ENCODE measurements around the gene DDX10. TPM values are rescaled to one million over a fixed set of nuclear protein-coding genes. Genes with fewer than 3 reads are reported as not detected.

The DDX10 gene
- total and polyA plus RNA-seq, 10 donors: 17.5 to 39.3 (median 23.0) TPM

GRCh38 chr11:108804511-108804910 is 139.6 kb downstream of the DDX10 start:
- H3K27ac ChIP-seq: no peak overlapping the region
- no peak for TF ChIP-seq POLR2AphosphoS5 (IDR thresholded peaks at IDR 0.05)
- TF ChIP-seq, protein P1, sequence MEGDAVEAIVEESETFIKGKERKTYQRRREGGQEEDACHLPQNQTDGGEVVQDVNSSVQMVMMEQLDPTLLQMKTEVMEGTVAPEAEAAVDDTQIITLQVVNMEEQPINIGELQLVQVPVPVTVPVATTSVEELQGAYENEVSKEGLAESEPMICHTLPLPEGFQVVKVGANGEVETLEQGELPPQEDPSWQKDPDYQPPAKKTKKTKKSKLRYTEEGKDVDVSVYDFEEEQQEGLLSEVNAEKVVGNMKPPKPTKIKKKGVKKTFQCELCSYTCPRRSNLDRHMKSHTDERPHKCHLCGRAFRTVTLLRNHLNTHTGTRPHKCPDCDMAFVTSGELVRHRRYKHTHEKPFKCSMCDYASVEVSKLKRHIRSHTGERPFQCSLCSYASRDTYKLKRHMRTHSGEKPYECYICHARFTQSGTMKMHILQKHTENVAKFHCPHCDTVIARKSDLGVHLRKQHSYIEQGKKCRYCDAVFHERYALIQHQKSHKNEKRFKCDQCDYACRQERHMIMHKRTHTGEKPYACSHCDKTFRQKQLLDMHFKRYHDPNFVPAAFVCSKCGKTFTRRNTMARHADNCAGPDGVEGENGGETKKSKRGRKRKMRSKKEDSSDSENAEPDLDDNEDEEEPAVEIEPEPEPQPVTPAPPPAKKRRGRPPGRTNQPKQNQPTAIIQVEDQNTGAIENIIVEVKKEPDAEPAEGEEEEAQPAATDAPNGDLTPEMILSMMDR (IDR thresholded peaks at IDR 0.05 in 8 of 11, conservative IDR thresholded peaks at IDR 0.05 in 3 of 11): no peak
- no peak for TF ChIP-seq POLR2A (IDR thresholded peaks at IDR 0.05)
- no peak overlapping the region for H3K4me3 ChIP-seq
- no peaks in the 10 kb centered on the region for H3K9me3 ChIP-seq
- 80 to 97% (median 92%) methylated on average over 2 of the region's 2 CpGs for WGBS, 5 donors
- H3K36me3 ChIP-seq: peaks cover 0 to 5% (median 0%) of the 10 kb centered on the region in 6 donors
- no peaks in the 10 kb centered on the region for H3K27me3 ChIP-seq (replicated peaks in 1 of 7)
- peaks cover 0 to 1% (median 0%) of the 10 kb centered on the region in 6 donors for H3K4me1 ChIP-seq
- no peak for DNase-seq
- intact Hi-C loops (cut with DNase I; ENCODE audit: low total_unique reads): no loop called here

GRCh38 chr11:108805030-108805429 is 140.2 kb downstream of the DDX10 start:
- Histone ChIP-seq H3K4me1 (no peaks in the 10 kb centered on the region), H3K27ac (no peak overlapping the region), H3K36me3 (peaks cover 0 to 7% (median 0%) of the 10 kb centered on the region in 6 donors), H3K27me3 (replicated peaks in 1 of 7) (no peaks in the 10 kb centered on the region), H3K9me3 (no peaks in the 10 kb centered on the region), H3K4me3 (no peak overlapping the region)
- TF ChIP-seq POLR2A (IDR thresholded peaks at IDR 0.05) (no peak), POLR2AphosphoS5 (IDR thresholded peaks at IDR 0.05) (no peak)
- TF ChIP-seq, protein P1 (IDR thresholded peaks at IDR 0.05 in 8 of 11, conservative IDR thresholded peaks at IDR 0.05 in 3 of 11): no peak
- intact Hi-C loops (cut with DNase I; ENCODE audit: low total_unique reads): no loop called here
- WGBS, 5 donors: 86 to 95% (median 93%) methylated on average over 2 of the region's 2 CpGs
- no peak for DNase-seq

GRCh38 chr11:108807262-108807661 is 142.4 kb downstream of the DDX10 start:
- Histone ChIP-seq H3K4me3 (no peak overlapping the region), H3K27ac (no peak overlapping the region), H3K4me1 (no peaks in the 10 kb centered on the region), H3K9me3 (no peaks in the 10 kb centered on the region), H3K27me3 (replicated peaks in 1 of 7) (no peaks in the 10 kb centered on the region), H3K36me3 (peaks cover 0 to 7% (median 0%) of the 10 kb centered on the region in 6 donors)
- WGBS, 5 donors: 66 to 84% (median 77%) methylated on average over 2 of the region's 2 CpGs
- TF ChIP-seq, protein P1 (IDR thresholded peaks at IDR 0.05 in 8 of 11, conservative IDR thresholded peaks at IDR 0.05 in 3 of 11): no peak
- TF ChIP-seq POLR2A (IDR thresholded peaks at IDR 0.05): no peak
- no peak for TF ChIP-seq POLR2AphosphoS5 (IDR thresholded peaks at IDR 0.05)
- intact Hi-C loops (cut with DNase I; ENCODE audit: low total_unique reads): no loop called here
- no peak for DNase-seq

DNA sequence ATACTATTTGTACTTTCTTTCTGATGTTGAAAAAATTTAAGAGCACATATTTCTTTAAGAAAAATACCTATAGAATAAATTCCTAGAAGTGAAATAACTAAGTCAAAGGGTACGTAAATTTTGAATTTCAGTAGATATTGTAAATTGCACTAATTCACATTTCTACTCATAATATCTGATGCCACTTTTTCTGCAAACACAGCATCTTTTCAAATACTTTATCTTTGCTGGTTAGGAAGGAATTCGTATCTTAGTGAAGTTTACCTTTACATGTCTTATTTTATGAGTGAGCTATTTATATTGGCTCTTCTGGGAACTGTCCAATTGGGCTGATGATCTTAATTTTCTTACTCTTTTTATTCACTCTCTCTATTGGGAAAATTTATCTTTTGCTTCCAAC is 148.2 kb downstream of the DDX10 start:
- no peak for TF ChIP-seq POLR2A (IDR thresholded peaks at IDR 0.05)
- no peak for TF ChIP-seq POLR2AphosphoS5 (IDR thresholded peaks at IDR 0.05)
- TF ChIP-seq, protein P1 (IDR thresholded peaks at IDR 0.05 in 8 of 11, conservative IDR thresholded peaks at IDR 0.05 in 3 of 11): no peak
- intact Hi-C loops (cut with DNase I; ENCODE audit: low total_unique reads): no loop called here
- Histone ChIP-seq H3K9me3 (no peaks in the 10 kb centered on the region), H3K27ac (no peak overlapping the region), H3K36me3 (peaks cover 0 to 7% (median 0%) of the 10 kb centered on the region in 6 donors), H3K27me3 (replicated peaks in 1 of 7) (no peaks in the 10 kb centered on the region), H3K4me1 (no peaks in the 10 kb centered on the region), H3K4me3 (no peak overlapping the region)
- DNase-seq: no peak
- 92 to 98% (median 95%) methylated on average over 2 of the region's 2 CpGs for WGBS, 5 donors

All from spleen (tissue), 11 donors.